ENCODE measurements around the gene CHPT1.
"Not testable (repeated sequence)": the region's sequence is repeated elsewhere in the genome, so short reads cannot be mapped to it uniquely, and the experiment has no call there.

The CHPT1 gene

DNA sequence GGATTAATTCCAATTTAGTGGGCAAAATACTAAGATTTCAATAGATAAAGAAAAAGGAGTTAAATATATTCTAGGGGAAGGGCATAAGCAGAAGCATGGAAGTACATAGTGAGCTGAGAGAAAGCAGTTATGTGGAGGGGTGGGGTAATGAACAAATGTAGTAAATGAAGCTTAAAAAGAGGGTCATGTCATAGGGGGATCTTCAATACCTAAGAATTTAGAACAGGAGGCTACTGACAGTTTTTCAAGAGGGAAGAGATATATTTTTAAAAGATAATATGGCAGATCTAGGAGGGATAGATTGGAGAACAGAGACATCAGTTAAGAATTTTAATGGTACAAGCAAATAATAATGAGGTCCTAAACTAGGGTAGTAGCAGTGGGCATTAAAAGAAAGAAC lies 32.4 kb downstream of the CHPT1 start:
- no peak for FAIRE-seq

DNA sequence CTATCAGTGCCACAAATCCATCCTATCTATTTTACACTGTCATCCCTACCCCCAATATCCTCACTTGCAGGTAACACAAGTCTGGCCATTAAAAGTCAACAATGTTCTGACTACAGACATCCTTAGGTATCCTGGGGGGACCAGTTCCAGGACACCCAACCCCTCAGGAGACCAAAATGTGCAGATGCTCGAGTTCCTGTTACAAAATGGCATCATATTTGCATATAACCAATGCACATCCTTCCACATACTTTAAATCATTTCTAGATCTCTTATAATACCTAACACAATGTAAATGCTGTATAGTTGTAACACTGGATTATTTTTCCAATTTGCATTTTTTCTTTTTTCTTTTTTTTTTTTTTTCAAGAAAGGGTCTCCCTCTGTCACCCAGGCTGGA lies 34.9 kb downstream of the CHPT1 start:
- no peak for FAIRE-seq

DNA sequence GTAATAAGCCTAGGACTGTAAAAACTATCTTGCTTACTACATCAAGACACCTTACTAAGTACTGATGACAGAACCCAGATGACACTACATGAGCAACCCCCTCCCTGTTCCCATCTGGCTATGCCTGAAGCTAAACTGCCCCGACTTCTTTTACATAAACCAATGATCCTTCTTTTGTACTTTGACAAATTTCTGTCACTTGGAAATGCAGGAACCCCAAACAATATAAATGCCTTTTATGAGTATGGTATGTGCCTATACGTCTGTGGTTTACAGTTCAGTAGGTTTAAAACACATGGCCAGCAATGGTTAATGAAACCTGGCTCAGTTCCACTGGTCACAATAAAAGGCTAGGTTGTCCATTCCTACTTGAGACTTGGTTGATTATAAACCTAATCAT lies 35.7 kb downstream of the CHPT1 start:
- no peak for FAIRE-seq

DNA sequence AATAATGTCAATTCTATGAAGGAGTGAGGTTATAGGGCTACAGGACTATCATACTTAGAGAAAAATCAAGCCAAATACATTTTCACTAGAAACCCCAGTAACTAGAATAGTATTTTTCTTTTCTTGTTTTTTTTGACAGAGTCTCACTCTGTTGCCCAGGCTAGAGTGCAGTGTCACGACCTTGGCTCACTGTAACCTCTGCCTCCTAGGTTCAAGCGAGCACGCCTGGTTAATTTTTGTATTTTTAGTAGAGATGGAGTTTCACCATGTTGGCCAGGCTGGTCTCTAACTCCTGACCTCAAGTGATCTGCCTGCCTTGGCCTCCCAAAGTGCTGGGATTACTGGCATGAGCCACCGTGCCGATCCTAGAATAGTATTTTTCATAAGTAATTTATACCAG lies 37.0 kb downstream of the CHPT1 start:
- not testable (repeated sequence) for FAIRE-seq

DNA sequence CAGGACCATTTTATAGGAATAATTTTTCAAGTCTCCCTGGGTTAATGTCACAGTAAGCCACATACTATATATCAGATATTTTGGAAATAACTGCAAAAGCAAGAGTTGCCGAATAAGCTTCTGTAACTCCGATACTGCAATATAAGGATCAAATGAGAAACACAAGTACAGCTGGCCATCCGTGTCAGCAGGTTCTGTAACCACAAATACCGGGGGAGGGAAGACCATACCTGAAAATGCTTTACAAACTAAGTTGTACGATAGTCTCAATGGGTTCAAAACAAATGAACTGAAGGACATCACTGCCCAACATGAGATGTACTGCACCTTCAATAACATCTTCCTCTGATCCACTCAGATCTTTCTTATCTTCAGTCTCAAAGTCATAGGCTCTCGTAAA lies 40.0 kb downstream of the CHPT1 start:
- FAIRE-seq, result no peak

DNA sequence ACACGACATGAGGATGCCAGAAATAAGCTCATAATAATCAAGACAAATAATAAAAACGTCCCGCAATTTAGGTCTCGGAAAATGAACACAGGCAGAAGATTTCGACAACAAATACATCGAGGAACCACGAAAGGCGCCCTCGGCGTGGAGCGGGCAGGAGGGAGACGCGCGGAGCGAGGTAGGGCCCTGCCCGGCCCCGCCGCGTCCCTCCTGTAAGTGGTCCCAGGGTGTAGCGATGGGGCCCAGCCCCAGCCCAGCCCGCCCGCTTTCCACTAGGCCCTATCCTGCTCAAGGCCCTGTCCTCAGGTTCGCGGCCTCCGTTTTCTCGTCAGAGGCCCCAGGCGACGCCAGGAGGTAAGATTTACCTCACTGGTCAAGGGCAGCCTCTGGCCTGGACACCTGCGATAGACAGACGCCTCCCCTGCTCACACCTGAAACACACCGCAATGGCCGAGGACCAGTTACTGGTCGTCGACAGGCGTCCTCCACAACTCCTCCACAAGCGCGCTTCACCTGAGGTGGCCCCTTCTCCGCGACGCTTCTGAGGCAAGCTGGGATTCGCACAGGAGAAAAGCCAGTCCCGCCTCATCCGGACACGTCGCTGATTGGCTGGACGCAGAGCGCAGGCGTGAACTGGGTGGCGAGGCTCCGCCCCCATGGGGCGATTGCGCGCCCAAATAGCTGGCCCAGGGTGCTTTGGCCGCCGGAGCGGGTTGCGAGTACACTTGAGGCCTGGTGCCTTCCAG lies 41.7 kb downstream of the CHPT1 start, which contains the start of gene SYCP3:
TSS of gene SYCP3 (minus strand) at position 543 of the 746 bp plus-strand sequence. CDS start 1,527 bp downstream, outside the sequence.
- no peak for FAIRE-seq

DNA sequence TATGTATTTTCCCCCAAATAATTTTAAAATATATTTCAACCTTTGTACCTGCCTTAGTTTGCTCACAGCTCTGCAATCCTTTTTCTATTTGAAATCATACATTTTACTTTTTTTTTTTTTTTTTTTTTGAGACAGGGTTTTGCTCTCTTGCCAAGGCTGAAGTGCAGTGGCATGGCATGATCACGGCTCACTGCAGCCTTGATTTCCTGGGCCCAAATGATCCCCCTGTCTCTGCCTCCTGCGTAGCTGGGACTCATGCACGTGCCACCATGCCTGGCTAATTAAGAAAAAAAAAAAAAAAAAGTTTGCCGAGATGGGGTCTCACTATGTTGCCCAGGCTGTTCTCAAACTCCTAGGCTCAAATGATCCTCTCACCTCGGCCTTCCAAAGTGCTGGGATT lies 43.1 kb downstream of the CHPT1 start:
- FAIRE-seq, result no peak

DNA sequence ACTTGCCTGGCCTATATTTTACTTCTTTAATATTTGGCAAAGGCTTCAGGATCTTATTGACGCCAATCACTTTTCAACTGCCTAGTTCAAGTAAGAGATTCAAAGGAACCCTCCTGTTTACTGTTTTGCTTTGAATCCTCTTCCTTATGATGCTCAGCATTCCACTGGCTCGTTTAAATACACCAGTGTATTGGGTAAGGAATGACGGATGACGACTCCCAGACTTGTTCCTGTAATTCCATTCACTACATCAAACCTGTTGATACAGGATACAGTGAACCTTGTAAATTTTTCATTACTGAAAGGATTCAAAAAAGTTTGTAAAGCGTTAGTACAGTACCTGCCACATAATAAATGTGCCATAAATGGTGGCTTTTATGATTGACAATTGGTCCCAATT lies 43.5 kb downstream of the CHPT1 start:
- FAIRE-seq, result no peak

DNA sequence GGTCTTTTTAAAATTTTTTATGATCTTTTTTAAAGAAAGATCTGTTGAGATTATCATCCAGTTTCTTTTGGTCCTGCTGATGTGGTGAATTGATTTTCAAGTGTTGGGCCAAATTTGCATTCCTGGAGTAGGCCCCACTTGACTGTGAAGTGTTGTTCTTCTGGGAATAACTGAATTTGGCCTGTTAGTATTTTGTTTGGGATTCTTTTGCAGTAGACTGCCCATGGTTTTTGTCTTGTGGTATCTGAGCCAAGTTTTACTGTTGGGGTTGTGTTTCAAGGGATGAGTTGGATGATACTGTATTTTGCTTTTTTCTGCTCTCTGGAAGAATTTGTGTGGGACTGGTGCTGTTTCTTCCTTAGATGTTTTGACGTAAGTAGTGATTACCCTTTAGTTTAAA lies 45.8 kb downstream of the CHPT1 start:
- FAIRE-seq, result no peak

DNA sequence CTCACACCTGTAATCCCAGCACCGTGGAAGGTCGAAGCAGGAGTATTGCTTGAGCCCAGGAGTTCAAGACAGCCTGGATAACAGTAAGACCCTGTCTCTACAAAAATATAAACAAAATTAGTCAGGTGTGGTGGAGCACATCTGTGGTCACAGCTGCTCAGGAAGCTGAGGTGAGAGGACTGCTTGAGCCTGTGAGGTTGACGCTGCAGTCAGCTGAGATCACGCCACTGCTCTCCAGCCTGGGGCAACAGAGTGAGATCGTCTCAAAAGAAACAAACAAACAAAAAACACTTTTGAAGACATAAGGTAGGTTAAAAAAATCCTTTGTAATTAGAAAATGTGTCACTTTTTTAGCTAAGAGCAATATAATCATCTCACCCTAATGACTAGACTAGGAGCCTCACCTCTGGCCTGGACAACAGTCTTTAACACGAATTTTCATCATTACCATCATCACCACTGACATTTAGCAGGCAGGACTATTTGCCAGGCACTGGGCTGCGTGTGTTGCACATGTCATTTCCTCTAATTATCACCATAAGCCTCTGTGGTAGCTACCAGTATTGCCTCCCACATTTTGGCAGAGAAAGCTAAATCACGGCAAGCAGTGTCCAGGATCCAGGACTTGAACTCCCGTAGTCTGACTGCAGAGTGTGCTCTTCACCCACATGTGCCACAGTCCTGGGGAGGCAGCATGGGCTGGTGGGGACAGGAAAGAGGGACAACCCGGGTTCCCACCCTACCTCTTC lies 46.5 kb downstream of the CHPT1 start:
- FAIRE-seq, result no peak

DNA sequence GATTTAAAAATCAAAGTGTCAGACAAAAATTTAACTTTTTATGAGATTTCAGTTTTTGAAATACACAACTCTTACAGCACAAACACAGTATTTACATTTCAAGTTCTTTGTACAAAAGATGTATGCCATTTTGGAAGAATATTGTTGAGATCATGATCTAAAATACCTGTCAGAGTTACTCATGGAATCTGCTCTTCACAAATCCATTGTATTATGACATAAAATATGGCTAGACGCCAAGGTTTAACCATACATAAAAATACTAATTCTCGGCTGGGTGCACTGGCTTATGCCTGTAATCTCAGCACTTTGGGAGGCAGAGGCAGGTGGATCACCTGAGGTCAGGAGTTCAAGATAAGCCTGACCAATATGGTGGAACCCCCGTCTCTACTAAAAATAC lies 48.0 kb downstream of the CHPT1 start:
- FAIRE-seq, result no peak

DNA sequence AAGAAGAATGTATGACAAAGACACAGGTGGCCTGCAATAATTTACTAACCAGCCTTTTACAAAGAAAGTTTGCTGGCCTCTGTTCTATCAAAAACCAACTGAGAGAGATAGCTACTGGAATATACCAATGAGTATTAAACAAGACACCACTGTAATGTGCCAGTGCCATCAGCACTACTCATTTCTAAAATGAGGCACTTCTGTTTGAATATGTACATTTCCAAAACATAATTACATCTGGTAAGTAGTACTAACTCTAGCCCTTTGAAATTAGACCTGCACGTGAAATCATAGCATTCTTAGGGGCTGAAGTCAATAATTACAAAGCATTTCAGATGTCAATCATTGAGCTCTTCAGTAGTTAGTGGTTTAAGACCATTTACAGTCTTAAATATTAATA lies 48.8 kb downstream of the CHPT1 start:
- FAIRE-seq, result no peak

DNA sequence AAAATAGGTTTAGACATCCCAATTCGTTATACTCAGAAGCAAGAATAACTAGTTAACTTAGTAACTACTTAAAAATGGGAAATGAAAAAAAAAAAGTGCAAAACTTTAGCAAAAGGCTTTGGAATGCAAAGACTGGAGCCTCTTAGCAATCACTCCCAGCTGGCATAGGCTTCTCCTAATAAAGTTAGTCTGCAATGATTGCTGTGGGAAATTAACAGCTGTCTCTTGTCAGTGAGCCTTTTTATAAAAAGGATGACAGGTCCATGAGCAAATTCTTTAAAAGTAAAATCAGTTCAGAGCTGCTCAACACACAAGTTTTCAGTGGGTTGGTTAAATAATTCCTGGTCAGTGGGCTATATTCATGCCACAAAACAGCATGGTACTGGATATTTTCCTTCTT lies 49.2 kb downstream of the CHPT1 start:
- no peak for FAIRE-seq

DNA sequence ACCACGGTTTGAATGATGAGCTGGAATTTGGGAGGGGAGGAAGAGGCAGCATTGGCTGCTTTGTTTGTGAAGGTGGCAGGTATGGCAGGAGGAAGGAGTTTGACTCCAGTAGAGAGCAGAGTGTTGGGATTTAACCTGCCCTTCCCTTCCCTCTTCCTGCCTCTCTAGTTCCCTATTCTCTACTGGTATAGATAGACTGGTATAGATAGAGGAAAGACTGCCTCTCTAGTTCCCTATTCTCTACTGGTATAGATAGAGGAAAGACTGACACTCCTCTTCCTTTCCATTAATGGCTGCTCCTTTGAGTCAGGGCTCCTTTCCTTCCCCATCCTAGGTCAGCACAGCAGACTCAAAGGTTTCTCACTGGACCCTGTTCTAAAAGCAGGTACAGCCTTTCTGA lies 50.3 kb downstream of the CHPT1 start:
- FAIRE-seq, result no peak

DNA sequence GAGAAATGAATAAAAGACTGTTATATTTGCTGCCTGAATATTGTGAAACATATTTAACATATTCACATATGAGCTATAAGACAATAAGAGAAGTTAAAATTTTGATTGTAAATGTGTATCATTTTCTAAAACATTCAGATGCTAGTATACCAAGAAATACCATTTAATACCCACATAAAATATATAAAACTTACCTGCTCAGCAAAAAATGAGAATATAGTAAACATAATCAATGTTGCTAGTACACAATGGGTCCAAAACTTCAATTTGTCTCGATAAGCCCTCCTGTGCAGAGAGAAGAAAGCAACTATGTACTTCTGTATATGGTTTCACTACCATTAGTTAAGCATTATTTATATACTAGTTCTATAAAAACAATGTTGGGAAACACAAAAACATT lies 51.5 kb downstream of the CHPT1 start:
- FAIRE-seq, result peak; percentile 11

DNA sequence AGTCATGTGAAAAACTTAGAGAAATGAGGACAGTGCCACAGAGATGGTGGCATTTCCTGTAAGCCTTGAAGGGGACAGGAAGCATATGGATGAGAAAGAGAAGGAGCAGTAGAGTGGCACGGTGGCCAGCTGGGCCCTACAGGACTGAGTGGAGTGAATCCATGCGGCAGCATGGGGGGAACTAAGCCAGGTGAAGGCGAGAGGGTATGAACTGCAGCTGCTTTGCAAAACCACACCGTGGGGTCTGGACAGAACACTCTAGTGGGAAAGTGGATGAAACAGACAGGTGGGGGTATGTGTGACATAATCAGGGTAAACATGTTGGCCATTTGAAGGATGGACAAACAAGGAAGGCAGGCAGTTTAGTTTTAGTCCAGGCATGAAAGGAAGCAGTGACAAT lies 52.2 kb downstream of the CHPT1 start:
- FAIRE-seq, result no peak

DNA sequence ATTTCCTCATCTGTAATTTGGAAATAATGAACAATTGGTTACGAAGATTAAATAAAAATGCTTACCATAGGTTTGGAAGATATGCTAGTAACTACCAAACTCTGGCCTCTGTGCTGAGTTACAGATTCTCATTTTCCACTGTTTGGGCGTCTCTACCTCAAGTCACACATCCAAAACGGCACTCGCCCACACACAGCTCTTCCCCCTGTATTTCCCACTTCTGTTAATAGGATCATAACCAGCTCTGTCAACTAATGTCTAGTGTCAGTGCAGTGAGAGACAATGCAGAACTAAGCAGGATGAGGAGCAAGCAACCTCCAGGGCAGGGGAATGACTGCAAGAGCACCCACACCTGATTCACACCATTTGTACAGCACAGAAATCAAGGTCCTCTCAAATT lies 52.7 kb downstream of the CHPT1 start:
- FAIRE-seq, result no peak

DNA sequence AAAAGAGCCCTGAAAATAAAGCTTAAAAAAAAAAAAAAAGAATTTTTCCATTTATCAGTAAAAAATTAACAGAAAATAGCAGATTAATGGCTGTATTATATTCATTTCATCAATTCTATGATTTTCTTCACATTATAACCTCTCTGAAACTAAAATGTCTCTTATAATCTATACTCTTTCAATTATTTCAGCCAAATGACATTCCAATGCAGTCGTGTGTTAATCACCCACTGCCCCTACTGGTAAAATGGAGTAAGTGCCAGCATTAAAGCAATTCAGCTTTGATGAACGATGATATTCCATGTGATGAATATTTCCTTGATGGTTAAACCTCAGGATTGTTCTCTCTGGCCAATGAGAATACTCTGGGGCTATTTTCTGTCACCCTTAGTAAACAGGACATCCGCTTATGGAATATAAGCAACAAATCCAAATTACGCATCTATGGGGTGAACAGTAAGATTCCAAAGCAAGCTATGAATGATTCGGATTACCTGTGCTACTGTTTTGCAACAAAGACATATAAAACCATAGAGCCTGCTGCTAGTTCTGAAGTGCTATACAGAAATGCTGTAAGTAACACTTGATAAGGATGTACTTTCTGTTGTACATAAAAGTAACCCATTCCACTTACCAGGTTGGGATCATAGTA lies 62.1 kb downstream of the CHPT1 start:
- FAIRE-seq, result peak; percentile 74

DNA sequence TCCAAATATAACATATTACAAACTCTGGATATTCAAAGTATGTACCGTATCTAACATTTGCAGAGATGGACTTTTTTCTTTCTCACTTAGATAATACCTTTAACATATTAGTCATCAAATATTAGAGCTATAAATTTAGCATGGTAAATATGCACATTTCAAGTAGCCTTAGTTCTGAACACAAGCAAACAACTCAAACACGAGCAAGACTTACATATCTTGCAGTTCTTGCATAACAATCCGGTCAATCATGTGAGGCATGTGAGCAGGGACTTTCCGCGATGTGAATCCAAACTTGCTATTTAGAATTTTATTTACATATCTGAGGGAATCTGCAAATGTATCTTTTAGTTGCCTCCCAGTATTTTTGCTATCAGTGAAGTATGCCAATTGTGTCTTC lies 63.9 kb downstream of the CHPT1 start:
- FAIRE-seq, result no peak

DNA sequence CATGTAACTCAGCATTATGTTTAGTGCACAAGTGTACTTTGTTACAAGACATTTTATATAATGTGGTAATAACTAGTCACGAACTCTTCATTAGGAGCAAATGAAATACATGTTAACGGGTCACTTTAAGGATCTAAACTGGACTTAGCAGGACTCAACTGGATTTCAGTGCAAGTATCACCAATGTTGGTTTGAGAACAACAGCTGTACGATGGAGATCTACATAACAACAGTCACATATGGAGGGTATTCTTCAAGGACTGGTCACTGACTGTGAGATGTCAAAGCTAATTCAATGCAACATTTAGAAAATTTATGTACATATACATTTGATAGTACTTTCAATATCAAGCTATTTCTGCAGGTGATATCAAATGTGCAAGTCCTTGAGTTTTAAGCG lies 64.3 kb downstream of the CHPT1 start:
- no peak for FAIRE-seq

DNA sequence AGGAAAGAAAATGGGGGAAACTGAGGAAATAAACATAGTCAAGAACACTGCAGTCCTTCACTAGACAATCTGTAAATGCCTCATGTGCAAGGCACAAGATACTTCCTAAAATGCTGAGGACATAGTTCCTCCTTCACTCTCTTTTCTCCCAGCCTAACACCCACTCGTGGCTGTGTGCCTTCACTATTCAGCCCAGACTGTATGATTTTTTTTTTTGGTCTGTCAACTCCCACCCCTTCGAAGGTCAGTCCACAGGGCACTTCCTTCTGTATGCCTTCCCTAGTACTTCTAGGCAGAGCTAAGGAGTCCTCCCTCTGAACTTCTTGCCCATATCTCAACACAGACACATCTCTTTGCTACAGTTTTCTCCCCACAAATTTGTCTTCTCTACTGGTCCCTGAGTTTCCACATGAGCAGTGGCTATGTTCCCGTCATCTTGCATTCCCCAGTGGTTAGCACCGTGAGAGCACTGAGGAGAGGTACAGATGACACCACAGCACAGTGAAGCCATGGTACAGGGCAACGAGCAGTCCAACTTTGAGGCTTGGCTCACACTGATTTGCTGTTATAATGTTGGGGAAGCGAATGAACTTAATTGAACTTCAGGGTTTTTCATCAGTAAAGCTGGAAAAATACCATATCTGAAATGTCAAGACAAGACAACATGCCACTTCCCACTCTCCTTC lies 65.9 kb downstream of the CHPT1 start:
- FAIRE-seq, result no peak

DNA sequence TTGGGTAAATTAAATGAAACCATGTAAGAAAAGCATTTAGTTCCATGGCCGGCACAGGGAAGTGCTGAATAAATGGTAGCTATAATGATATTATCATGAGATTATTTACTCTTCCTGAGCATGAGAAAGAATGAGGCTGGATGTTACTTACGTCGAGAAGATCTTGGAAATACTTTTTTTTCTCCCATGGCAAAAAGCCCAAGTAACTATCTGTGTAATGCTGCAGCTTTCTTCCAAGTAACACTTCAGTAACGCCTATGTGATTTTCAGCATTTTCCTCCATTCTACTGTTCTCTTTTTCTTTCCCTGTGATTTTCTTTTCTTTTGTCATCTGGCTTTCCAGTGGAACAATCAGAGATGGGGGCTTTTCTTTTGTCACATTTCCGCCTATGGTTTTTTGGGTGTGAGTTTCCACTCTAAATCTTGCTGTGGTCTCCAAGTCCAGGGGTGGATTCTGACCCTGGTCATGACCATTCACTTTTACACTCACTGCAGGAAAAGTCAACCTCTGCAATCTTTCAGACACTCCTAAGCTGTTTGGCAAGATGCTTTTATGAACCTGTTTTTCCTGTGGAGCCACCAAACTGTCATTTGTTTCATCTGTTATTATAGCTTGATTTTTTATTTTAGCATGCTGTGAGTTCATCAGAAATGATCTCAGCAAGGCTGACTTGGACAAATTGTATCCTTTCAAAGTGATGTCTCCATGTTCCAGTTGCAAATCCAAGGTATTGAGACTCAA lies 66.8 kb downstream of the CHPT1 start:
- FAIRE-seq, result no peak

DNA sequence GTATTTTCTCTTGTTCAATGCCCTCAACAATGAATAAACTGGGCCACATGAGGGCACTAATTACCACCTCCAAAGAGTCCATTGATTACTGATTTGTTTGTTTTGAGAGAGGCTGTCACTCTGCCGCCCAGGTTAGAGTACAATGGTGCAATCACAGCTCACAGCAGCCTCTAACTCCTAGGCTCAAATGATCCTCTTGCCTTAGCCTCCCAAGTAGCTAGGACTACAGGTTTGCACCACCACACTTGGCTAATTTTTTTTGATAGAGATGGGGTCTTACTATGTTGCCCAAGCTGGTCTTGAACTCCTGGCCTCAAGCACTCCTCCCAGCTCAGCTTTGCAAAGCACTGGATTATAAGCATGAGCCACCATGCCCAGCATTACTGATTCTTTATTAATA lies 70.1 kb downstream of the CHPT1 start:
- FAIRE-seq, result no peak

All from G401.6 (cell line).